Panc1 (cell line): ENCODE results near the gene GNAI1. TPM values are rescaled to one million over a fixed set of nuclear protein-coding genes. Genes with fewer than 3 reads are reported as not detected.

Source experiments
- ATAC-seq: fragments of 200-7000 bp; cut with Tn5 transposase; 2 replicates; pipeline ENCODE4 v1.9.1; 2020; ENCODE audit warnings: mild to moderate bottlenecking, moderate library complexity
- BruUV-seq: library from RNA; stranded (reverse); fragments of 400-500 nt; replicated peaks from 2 replicates; lab custom pipeline; 2021; lab: Mats Ljungman, UMichigan
- CTCF ChIA-PET: fragments of 300-600 bp; sonication (Branson Sonifier 250); formaldehyde crosslinking; loops from one replicate; lab custom pipeline; 2022; ENCODE audit warnings: antibody characterized with exemption; lab: Charles Lee
- POLR2A ChIA-PET: fragments of 300-600 bp; sonication (Branson Sonifier 250); formaldehyde crosslinking; loops from one replicate; lab custom pipeline; 2022; ENCODE audit warnings: antibody characterized with exemption; lab: Charles Lee
- DNase-seq: peaks from one replicate; pipeline ENCODE4 v3.0.0-alpha.2; 2010; ENCODE audit warnings: low read depth, low spot score
- H3K27ac ChIP-seq: 2 replicates; pipeline ENCODE4 v1.5.1; 2011; ENCODE audit warnings: mild to moderate bottlenecking, low read length, inconsistent platforms
- H3K27me3 ChIP-seq: fragments of 200-500 bp; sonication (Bioruptor generic); 2 replicates; pipeline ENCODE4 v1.6.0; 2014; ENCODE audit warnings: low read length, inconsistent platforms; ENCODE audit not compliant: control insufficient read depth, insufficient read depth
- H3K36me3 ChIP-seq: fragments of 200-500 bp; sonication (Bioruptor generic); 2 replicates; pipeline ENCODE4 v1.5.1; 2014; ENCODE audit warnings: inconsistent platforms, mild to moderate bottlenecking, low read length, moderate library complexity; ENCODE audit not compliant: control insufficient read depth, insufficient read depth
- H3K4me1 ChIP-seq: 2 replicates; pipeline ENCODE4 v1.5.1; 2011; ENCODE audit warnings: inconsistent platforms, mild to moderate bottlenecking, low read length, moderate library complexity; ENCODE audit not compliant: control insufficient read depth, insufficient read depth
- H3K4me3 ChIP-seq, 2 experiments: 2 replicates each; pipeline ENCODE4 v1.5.1; 2011 to 2012; ENCODE audit warnings: low read depth in 2 of 2, low read length in 2 of 2, mild to moderate bottlenecking in 2 of 2, inconsistent platforms in 1 of 2, moderate library complexity in 1 of 2
- H3K9me3 ChIP-seq: fragments of 200-500 bp; sonication (Bioruptor generic); 2 replicates; pipeline ENCODE4 v1.5.1; 2014; ENCODE audit warnings: low read depth, mild to moderate bottlenecking, inconsistent platforms, low read length, moderate library complexity; ENCODE audit not compliant: control insufficient read depth, insufficient read depth
- POLR2AphosphoS5 ChIP-seq: IDR thresholded peaks from 2 replicates; pipeline ENCODE4 v1.6.1; 2012; ENCODE audit warnings: mild to moderate bottlenecking, low read depth, low read length, moderate library complexity
- SIN3A ChIP-seq: IDR thresholded peaks from 2 replicates; pipeline ENCODE4 v1.6.1; 2012; ENCODE audit warnings: low read depth, mild to moderate bottlenecking, low read length, moderate library complexity, borderline replicate concordance; ENCODE audit not compliant: insufficient read depth
- TCF7L2 ChIP-seq: IDR thresholded peaks from 2 replicates; pipeline ENCODE4 v1.6.1; 2011; ENCODE audit warnings: mild to moderate bottlenecking, low read depth, low read length, inconsistent platforms
- in situ Hi-C: cut with HindIII; loops from 2 replicates; pipeline ENCODE4 v1.10.0; 2016; ENCODE audit warnings: low sequenced_read_pairs, low pct_unique_long_range_greater_than_20kb
- intact Hi-C: fragments of 100-400 bp; cut with micrococcal nuclease; formaldehyde crosslinking; loops from one replicate; pipeline ENCODE4 v1.10.0; 2022; ENCODE audit not compliant: unreplicated experiment
- total RNA-seq: library from RNA; stranded (reverse); gene quantifications from one replicate; pipeline ENCODE4 v1.2.1, GENCODE V29; 2021; ENCODE audit not compliant: unreplicated experiment
- TF ChIP-seq, protein P1 (sequence below): fragments of 450-650 bp; IDR thresholded peaks from 2 replicates; pipeline ENCODE4 v1.5.1; 2017; ENCODE audit warnings: mild to moderate bottlenecking
- TF ChIP-seq, protein P2 (sequence below), 2 experiments: IDR thresholded peaks; 2 replicates each; pipeline ENCODE4 v1.6.1; 2011 to 2012; ENCODE audit warnings: low read depth in 2 of 2, control low read depth in 1 of 2, low read length in 1 of 2, mild to moderate bottlenecking in 1 of 2, moderate library complexity in 1 of 2; ENCODE audit not compliant: insufficient read depth in 1 of 2

The GNAI1 gene
- total RNA-seq, 1 experiment from 2014 or later, result 19.2 TPM

DNA sequence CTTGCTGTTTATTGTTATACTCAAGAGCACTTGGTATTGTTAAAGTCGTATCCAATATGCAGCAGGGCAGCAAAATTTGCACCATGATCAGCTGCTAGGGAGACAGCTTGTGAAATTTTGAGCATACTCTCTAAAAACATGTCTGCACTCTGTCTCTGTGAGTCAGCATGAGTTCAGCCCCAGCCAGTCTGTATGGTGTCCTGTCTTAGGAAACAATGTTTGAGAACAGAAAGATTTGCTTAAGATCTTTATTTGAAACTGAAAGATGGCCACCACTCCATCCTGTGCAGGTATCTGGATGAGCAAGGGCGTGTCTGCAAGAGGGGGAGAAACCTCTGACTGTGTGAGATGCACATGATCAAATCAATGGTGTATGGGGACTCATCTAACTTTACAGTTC lies 97.1 kb downstream of the GNAI1 start:
- Histone ChIP-seq H3K4me3 (no peak overlapping the region), H3K27ac (no peak overlapping the region), H3K36me3 (no peaks in the 10 kb centered on the region), H3K27me3 (no peaks in the 10 kb centered on the region; the same call in 1 of the 2 replicates), H3K4me1 (no peaks in the 10 kb centered on the region), H3K9me3 (no peaks in the 10 kb centered on the region)
- no TSS peak for BruUV-seq
- ATAC-seq (no peak), DNase-seq (no peak)
- in situ Hi-C loops, result no loop called here
- TF ChIP-seq, protein P1, sequence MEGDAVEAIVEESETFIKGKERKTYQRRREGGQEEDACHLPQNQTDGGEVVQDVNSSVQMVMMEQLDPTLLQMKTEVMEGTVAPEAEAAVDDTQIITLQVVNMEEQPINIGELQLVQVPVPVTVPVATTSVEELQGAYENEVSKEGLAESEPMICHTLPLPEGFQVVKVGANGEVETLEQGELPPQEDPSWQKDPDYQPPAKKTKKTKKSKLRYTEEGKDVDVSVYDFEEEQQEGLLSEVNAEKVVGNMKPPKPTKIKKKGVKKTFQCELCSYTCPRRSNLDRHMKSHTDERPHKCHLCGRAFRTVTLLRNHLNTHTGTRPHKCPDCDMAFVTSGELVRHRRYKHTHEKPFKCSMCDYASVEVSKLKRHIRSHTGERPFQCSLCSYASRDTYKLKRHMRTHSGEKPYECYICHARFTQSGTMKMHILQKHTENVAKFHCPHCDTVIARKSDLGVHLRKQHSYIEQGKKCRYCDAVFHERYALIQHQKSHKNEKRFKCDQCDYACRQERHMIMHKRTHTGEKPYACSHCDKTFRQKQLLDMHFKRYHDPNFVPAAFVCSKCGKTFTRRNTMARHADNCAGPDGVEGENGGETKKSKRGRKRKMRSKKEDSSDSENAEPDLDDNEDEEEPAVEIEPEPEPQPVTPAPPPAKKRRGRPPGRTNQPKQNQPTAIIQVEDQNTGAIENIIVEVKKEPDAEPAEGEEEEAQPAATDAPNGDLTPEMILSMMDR, result no peak
- no peak for TF ChIP-seq POLR2AphosphoS5
- ChIA-PET CTCF (no interaction called here), POLR2A (no interaction called here)
- intact Hi-C loops, result no loop called here

DNA sequence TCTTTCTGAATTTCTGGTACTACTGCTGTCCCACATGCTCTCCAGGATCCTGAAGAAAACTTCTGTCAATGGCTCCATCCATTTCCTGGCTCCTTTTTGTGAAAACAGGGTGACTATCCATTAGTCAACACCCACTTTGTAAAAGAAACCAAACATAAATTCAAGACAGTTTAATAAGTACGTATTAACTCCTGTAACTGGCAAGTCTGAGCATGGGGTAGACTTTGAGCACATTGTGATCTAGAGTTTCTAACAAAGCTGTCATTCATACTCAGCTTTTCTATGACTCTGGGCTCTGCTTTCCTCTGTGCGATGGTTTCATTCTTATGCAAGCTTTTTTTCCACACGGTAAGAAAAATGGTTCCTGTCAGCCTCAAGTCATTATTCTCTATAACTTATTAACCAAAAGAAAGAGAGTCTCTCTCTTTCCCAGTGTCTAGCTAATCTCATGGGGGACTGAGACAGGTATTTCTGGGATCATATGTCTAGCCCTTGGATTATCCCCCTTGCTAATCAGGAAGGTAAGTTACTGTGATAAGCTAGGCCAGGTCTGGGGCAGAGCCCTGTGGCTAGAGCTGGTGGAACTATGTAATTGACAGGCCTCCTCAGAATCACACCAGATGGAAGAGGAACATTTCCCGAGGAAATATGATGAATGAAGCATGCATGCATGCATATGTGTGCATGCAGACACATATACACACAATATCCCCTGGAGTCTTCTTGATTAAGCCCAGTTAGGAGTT lies 98.5 kb downstream of the GNAI1 start:
- H3K27ac ChIP-seq, result no peak overlapping the region
- in situ Hi-C loops, result no loop called here
- ATAC-seq (no peak), DNase-seq (no peak)
- no peak for TF ChIP-seq TCF7L2
- TF ChIP-seq, protein P1, result no peak
- no peak for TF ChIP-seq POLR2AphosphoS5
- TF ChIP-seq, protein P2, sequence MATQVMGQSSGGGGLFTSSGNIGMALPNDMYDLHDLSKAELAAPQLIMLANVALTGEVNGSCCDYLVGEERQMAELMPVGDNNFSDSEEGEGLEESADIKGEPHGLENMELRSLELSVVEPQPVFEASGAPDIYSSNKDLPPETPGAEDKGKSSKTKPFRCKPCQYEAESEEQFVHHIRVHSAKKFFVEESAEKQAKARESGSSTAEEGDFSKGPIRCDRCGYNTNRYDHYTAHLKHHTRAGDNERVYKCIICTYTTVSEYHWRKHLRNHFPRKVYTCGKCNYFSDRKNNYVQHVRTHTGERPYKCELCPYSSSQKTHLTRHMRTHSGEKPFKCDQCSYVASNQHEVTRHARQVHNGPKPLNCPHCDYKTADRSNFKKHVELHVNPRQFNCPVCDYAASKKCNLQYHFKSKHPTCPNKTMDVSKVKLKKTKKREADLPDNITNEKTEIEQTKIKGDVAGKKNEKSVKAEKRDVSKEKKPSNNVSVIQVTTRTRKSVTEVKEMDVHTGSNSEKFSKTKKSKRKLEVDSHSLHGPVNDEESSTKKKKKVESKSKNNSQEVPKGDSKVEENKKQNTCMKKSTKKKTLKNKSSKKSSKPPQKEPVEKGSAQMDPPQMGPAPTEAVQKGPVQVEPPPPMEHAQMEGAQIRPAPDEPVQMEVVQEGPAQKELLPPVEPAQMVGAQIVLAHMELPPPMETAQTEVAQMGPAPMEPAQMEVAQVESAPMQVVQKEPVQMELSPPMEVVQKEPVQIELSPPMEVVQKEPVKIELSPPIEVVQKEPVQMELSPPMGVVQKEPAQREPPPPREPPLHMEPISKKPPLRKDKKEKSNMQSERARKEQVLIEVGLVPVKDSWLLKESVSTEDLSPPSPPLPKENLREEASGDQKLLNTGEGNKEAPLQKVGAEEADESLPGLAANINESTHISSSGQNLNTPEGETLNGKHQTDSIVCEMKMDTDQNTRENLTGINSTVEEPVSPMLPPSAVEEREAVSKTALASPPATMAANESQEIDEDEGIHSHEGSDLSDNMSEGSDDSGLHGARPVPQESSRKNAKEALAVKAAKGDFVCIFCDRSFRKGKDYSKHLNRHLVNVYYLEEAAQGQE (IDR thresholded peaks at IDR 0.05; ENCODE audit: insufficient read depth in 1 of 2, low read depth in 2 of 2, low read length in 1 of 2), result no peak
- no peak for TF ChIP-seq SIN3A
- no peaks in the 10 kb centered on the region for H3K4me1 ChIP-seq
- no peaks in the 10 kb centered on the region for H3K9me3 ChIP-seq
- H3K4me3 ChIP-seq, result no peak overlapping the region
- intact Hi-C loops, result no loop called here
- POLR2A ChIA-PET, result no interaction called here
- H3K27me3 ChIP-seq, result no peaks in the 10 kb centered on the region; the same call in 1 of the 2 replicates
- no TSS peak for BruUV-seq
- CTCF ChIA-PET, result no interaction called here
- no peaks in the 10 kb centered on the region for H3K36me3 ChIP-seq
